Measurements from ENCODE around the gene FRMD3.

Gene FRMD3

DNA sequence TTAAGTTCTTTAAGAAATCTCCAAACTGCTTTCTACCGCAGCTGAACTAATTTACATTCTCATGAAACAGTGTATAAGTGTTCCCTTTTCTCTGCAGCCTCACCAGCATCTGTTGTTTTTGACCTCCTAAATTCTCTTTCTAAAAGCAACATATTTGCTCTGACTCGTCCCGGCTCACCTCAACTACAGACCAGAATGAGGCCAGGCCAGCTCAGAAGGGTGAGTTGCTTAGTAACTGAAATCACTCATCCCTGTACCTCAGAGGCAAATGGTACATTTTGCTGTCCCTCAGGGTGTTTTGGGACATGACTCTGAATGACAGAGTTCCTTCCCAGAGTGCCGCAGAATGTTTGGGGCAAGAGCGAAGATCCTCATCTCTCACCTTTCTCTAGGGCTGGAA lies 127.5 kb downstream of the FRMD3 start:
- peaks cover 6% of the 10 kb centered on the region for H3K9me3 ChIP-seq (ENCODE audit: control insufficient read depth, low read length)
- H3K23ac ChIP-seq (ENCODE audit: low read length in 2 of 2), result no peak overlapping the region
- H2AFZ ChIP-seq (ENCODE audit: low read depth, low read length), result no peak overlapping the region
- no peak overlapping the region for H3K14ac ChIP-seq (ENCODE audit: low read length in 2 of 2)
- H3K27me3 ChIP-seq (ENCODE audit: control insufficient read depth in 1 of 2, insufficient read depth in 1 of 2, low read length in 2 of 2), result no peaks in the 10 kb centered on the region
- H3K18ac ChIP-seq (ENCODE audit: low read depth in 1 of 2, low read length in 2 of 2), result no peak overlapping the region
- 91% methylated on average over 5 of the region's 5 CpGs for WGBS
- no peak overlapping the region for H2BK5ac ChIP-seq (ENCODE audit: low read depth, low read length, poor library complexity, severe bottlenecking)
- H3K4me3 ChIP-seq (ENCODE audit: insufficient read depth in 1 of 2, low read depth in 1 of 2, low read length in 2 of 2), result no peak overlapping the region
- H3K36me3 ChIP-seq (ENCODE audit: control insufficient read depth in 1 of 2, insufficient read depth in 2 of 2, low read depth in 1 of 2, low read length in 2 of 2), result no peaks in the 10 kb centered on the region
- no peak overlapping the region for H2BK15ac ChIP-seq (ENCODE audit: low read depth, poor library complexity, severe bottlenecking)
- no peak overlapping the region for H4K8ac ChIP-seq (ENCODE audit: low read length)
- H3K4me1 ChIP-seq (ENCODE audit: control insufficient read depth, insufficient read depth, low read depth, low read length), result no peaks in the 10 kb centered on the region
- no peak overlapping the region for H3K4ac ChIP-seq (ENCODE audit: low read depth in 1 of 2, low read length in 2 of 2)
- DNase-seq, result no peak
- H4K91ac ChIP-seq (ENCODE audit: low read length), result no peak overlapping the region
- no peak overlapping the region for H2BK12ac ChIP-seq (ENCODE audit: low read length in 2 of 2)
- H2BK120ac ChIP-seq (ENCODE audit: low read depth, low read length), result no peak overlapping the region
- no peak overlapping the region for H3K27ac ChIP-seq (ENCODE audit: low read length, poor library complexity, severe bottlenecking)
- H3K4me2 ChIP-seq (ENCODE audit: low read length, poor library complexity, severe bottlenecking), result no peak overlapping the region
- H2AK5ac ChIP-seq (ENCODE audit: low read length, severe bottlenecking), result no peak overlapping the region
- no peaks in the 10 kb centered on the region for H3K79me1 ChIP-seq (replicated peaks; ENCODE audit: low read length, poor library complexity, severe bottlenecking)
- no peak overlapping the region for H3K9ac ChIP-seq (ENCODE audit: low read length)

DNA sequence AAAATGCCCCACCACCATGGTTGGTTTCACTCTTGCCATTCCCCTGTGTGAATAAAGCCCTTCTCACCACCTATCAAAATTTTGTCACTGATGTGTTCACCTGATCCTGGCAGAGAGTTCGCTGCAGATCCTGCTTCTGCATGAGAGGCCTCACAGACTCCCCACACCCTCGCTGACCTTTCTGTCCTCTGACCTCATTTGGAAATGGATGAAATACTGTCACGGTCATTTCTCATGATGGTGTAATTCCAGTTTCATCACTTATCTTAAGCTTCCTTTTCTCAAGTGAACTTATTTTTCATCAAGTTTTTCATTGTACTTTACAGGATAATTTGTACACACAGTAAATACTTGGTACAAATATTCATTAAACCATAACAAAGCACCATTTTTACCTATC lies 131.3 kb downstream of the FRMD3 start:
- WGBS, result 82% methylated on average over 3 of the region's 3 CpGs
- Histone ChIP-seq H2BK15ac (ENCODE audit: low read depth, poor library complexity, severe bottlenecking) (no peak overlapping the region), H3K4ac (ENCODE audit: low read depth in 1 of 2, low read length in 2 of 2) (no peak overlapping the region), H2BK120ac (ENCODE audit: low read depth, low read length) (no peak overlapping the region), H3K27me3 (ENCODE audit: control insufficient read depth in 1 of 2, insufficient read depth in 1 of 2, low read length in 2 of 2) (no peaks in the 10 kb centered on the region), H3K9ac (ENCODE audit: low read length) (no peak overlapping the region), H3K27ac (ENCODE audit: low read length, poor library complexity, severe bottlenecking) (no peak overlapping the region), H3K4me1 (ENCODE audit: control insufficient read depth, insufficient read depth, low read depth, low read length) (no peaks in the 10 kb centered on the region), H3K9me3 (ENCODE audit: control insufficient read depth, low read length) (peaks cover 6% of the 10 kb centered on the region), H2AFZ (ENCODE audit: low read depth, low read length) (no peak overlapping the region), H2BK12ac (ENCODE audit: low read length in 2 of 2) (no peak overlapping the region), H2AK5ac (ENCODE audit: low read length, severe bottlenecking) (no peak overlapping the region), H4K91ac (ENCODE audit: low read length) (no peak overlapping the region), H3K4me2 (ENCODE audit: low read length, poor library complexity, severe bottlenecking) (no peak overlapping the region), H2BK5ac (ENCODE audit: low read depth, low read length, poor library complexity, severe bottlenecking) (no peak overlapping the region), H4K8ac (ENCODE audit: low read length) (no peak overlapping the region), H3K4me3 (ENCODE audit: insufficient read depth in 1 of 2, low read depth in 1 of 2, low read length in 2 of 2) (no peak overlapping the region), H3K79me1 (replicated peaks; ENCODE audit: low read length, poor library complexity, severe bottlenecking) (no peaks in the 10 kb centered on the region), H3K36me3 (ENCODE audit: control insufficient read depth in 1 of 2, insufficient read depth in 2 of 2, low read depth in 1 of 2, low read length in 2 of 2) (no peaks in the 10 kb centered on the region), H3K18ac (ENCODE audit: low read depth in 1 of 2, low read length in 2 of 2) (no peak overlapping the region), H3K14ac (ENCODE audit: low read length in 2 of 2) (no peak overlapping the region), H3K23ac (ENCODE audit: low read length in 2 of 2) (no peak overlapping the region)
- DNase-seq, result no peak

DNA sequence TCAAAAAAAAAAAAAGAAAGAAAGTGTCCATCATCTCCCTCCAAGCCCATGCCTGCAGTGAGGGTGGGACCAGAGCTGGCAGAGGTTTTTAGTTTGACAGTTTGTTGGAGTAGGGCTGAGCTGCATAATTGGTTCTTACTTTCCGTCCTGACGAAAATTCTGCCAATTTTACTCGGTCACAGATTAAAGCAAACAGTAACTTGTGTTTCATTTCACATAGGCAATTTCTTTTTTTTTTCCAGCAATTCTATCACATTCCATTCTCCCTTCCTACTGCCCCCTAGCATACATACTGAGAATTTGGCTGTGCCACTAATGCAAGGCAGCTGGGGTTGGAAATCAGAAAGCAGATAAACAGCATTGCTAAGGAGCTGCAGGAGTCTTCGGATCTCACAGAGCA lies 132.4 kb downstream of the FRMD3 start:
- H3K23ac ChIP-seq (ENCODE audit: low read length in 2 of 2), result no peak overlapping the region
- no peak overlapping the region for H2BK15ac ChIP-seq (ENCODE audit: low read depth, poor library complexity, severe bottlenecking)
- H2AFZ ChIP-seq (ENCODE audit: low read depth, low read length), result no peak overlapping the region
- no peaks in the 10 kb centered on the region for H3K36me3 ChIP-seq (ENCODE audit: control insufficient read depth in 1 of 2, insufficient read depth in 2 of 2, low read depth in 1 of 2, low read length in 2 of 2)
- no peak overlapping the region for H2BK12ac ChIP-seq (ENCODE audit: low read length in 2 of 2)
- H3K9me3 ChIP-seq (ENCODE audit: control insufficient read depth, low read length), result peaks cover 6% of the 10 kb centered on the region
- 79% methylated on average over 4 of the region's 4 CpGs for WGBS
- no peak overlapping the region for H4K91ac ChIP-seq (ENCODE audit: low read length)
- no peak overlapping the region for H3K4me3 ChIP-seq (ENCODE audit: insufficient read depth in 1 of 2, low read depth in 1 of 2, low read length in 2 of 2)
- no peak overlapping the region for H3K18ac ChIP-seq (ENCODE audit: low read depth in 1 of 2, low read length in 2 of 2)
- no peak overlapping the region for H3K27ac ChIP-seq (ENCODE audit: low read length, poor library complexity, severe bottlenecking)
- no peaks in the 10 kb centered on the region for H3K27me3 ChIP-seq (ENCODE audit: control insufficient read depth in 1 of 2, insufficient read depth in 1 of 2, low read length in 2 of 2)
- H4K8ac ChIP-seq (ENCODE audit: low read length), result no peak overlapping the region
- no peak overlapping the region for H2BK5ac ChIP-seq (ENCODE audit: low read depth, low read length, poor library complexity, severe bottlenecking)
- H3K79me1 ChIP-seq (replicated peaks; ENCODE audit: low read length, poor library complexity, severe bottlenecking), result no peaks in the 10 kb centered on the region
- H2AK5ac ChIP-seq (ENCODE audit: low read length, severe bottlenecking), result no peak overlapping the region
- H3K4me1 ChIP-seq (ENCODE audit: control insufficient read depth, insufficient read depth, low read depth, low read length), result no peaks in the 10 kb centered on the region
- no peak overlapping the region for H3K14ac ChIP-seq (ENCODE audit: low read length in 2 of 2)
- no peak overlapping the region for H2BK120ac ChIP-seq (ENCODE audit: low read depth, low read length)
- DNase-seq, result no peak
- H3K4ac ChIP-seq (ENCODE audit: low read depth in 1 of 2, low read length in 2 of 2), result no peak overlapping the region
- H3K4me2 ChIP-seq (ENCODE audit: low read length, poor library complexity, severe bottlenecking), result no peak overlapping the region
- H3K9ac ChIP-seq (ENCODE audit: low read length), result no peak overlapping the region

DNA sequence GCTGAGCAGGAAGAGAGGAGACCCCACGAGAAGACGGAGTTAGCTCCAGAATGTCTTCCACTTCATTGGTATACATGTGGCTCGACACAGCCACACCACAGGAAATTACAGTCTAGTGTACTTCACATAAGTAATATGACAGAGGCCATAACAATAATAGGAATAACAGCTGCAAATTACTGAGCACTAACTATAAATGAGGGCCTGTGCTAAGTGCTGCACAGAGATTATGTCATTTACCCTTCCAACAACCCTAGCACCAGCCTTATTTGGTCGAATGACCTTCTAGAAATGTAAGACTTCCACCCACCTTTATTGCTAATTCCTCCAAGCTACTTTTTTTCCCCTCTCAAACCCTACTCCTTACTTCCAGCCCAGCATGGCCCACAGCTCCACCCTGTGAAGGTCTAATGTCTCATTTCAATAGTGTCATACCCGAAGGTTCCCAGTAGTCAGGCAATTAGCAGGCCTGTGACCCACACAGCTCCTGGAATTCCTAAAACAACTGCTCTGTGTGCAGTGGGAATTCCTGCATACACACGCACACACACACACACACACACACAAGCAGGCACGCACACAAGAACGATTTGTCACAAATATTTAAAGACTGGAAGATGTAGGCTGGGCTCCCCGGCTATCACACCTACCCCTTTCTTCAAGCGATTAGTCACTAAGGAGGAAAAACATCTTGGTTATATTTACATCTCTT lies 134.5 kb downstream of the FRMD3 start:
- H3K4me1 ChIP-seq (ENCODE audit: control insufficient read depth, insufficient read depth, low read depth, low read length), result no peaks in the 10 kb centered on the region
- H2AFZ ChIP-seq (ENCODE audit: low read depth, low read length), result no peak overlapping the region
- H3K4ac ChIP-seq (ENCODE audit: low read depth in 1 of 2, low read length in 2 of 2), result no peak overlapping the region
- H2BK15ac ChIP-seq (ENCODE audit: low read depth, poor library complexity, severe bottlenecking), result no peak overlapping the region
- H4K8ac ChIP-seq (ENCODE audit: low read length), result no peak overlapping the region
- DNase-seq, result no peak
- no peak overlapping the region for H3K14ac ChIP-seq (ENCODE audit: low read length in 2 of 2)
- no peak overlapping the region for H3K4me2 ChIP-seq (ENCODE audit: low read length, poor library complexity, severe bottlenecking)
- no peak overlapping the region for H4K91ac ChIP-seq (ENCODE audit: low read length)
- no peak overlapping the region for H2BK120ac ChIP-seq (ENCODE audit: low read depth, low read length)
- H3K9me3 ChIP-seq (ENCODE audit: control insufficient read depth, low read length), result peaks cover 6% of the 10 kb centered on the region
- H3K9ac ChIP-seq (ENCODE audit: low read length), result no peak overlapping the region
- no peak overlapping the region for H3K23ac ChIP-seq (ENCODE audit: low read length in 2 of 2)
- no peak overlapping the region for H3K27ac ChIP-seq (ENCODE audit: low read length, poor library complexity, severe bottlenecking)
- 65% methylated on average over 6 of the region's 10 CpGs for WGBS
- no peaks in the 10 kb centered on the region for H3K36me3 ChIP-seq (ENCODE audit: control insufficient read depth in 1 of 2, insufficient read depth in 2 of 2, low read depth in 1 of 2, low read length in 2 of 2)
- no peak overlapping the region for H3K4me3 ChIP-seq (ENCODE audit: insufficient read depth in 1 of 2, low read depth in 1 of 2, low read length in 2 of 2)
- H3K79me1 ChIP-seq (replicated peaks; ENCODE audit: low read length, poor library complexity, severe bottlenecking), result no peaks in the 10 kb centered on the region
- H2BK12ac ChIP-seq (ENCODE audit: low read length in 2 of 2), result no peak overlapping the region
- H3K27me3 ChIP-seq (ENCODE audit: control insufficient read depth in 1 of 2, insufficient read depth in 1 of 2, low read length in 2 of 2), result no peaks in the 10 kb centered on the region
- no peak overlapping the region for H3K18ac ChIP-seq (ENCODE audit: low read depth in 1 of 2, low read length in 2 of 2)
- H2AK5ac ChIP-seq (ENCODE audit: low read length, severe bottlenecking), result no peak overlapping the region
- no peak overlapping the region for H2BK5ac ChIP-seq (ENCODE audit: low read depth, low read length, poor library complexity, severe bottlenecking)
